Activated CD4-positive, alpha-beta T cell treated with anti-CD3 and anti-CD28 coated beads for 36 hours (primary cell): ENCODE measurements around the gene NFIC. TPM values are rescaled to one million over a fixed set of nuclear protein-coding genes. Genes with fewer than 3 reads are reported as not detected.

Experiments used
- total RNA-seq, 2 experiments: library from RNA; stranded (reverse); gene quantifications; one replicate each; pipeline ENCODE4 v1.2.3, GENCODE V29; 2021

The NFIC gene
- total RNA-seq, 2 experiments from 2014 or later, result 20.5 to 22.6 TPM

Other genes with a start within 250 kb of the NFIC start
- gene GNA15, start 230.6 kb upstream of the NFIC start, total RNA-seq, result 10 to 100 TPM; 64.9 to 70.9 TPM
- gene S1PR4, start 187.8 kb upstream of the NFIC start, total RNA-seq, result 10 to 100 TPM; 29.0 to 32.2 TPM
- 10 to 100 TPM; 55.6 to 58.2 TPM for gene NCLN, start 180.7 kb upstream of the NFIC start, total RNA-seq
- under 1 TPM; 0.18 to 0.21 TPM for gene CELF5, start 141.9 kb upstream of the NFIC start, total RNA-seq
- under 1 TPM in 1 of 2 experiments, not detected in 1; 0.49 TPM for gene SMIM24, start 113.9 kb downstream of the NFIC start, total RNA-seq
- gene SMIM44, start 116.9 kb downstream of the NFIC start, total RNA-seq, result not detected
- 10 to 100 TPM in 1 of 2 experiments, 1 to 10 TPM in 1; 9.6 to 15.4 TPM for gene DOHH, start 134.1 kb downstream of the NFIC start, total RNA-seq
- 10 to 100 TPM; 40.8 to 50.7 TPM for gene FZR1, start 139.7 kb downstream of the NFIC start, total RNA-seq
- gene TEKTIP1, start 172.6 kb downstream of the NFIC start, total RNA-seq, result 1 to 10 TPM; 1.4 to 2.5 TPM
- 10 to 100 TPM; 44.7 to 46.7 TPM for gene MFSD12, start 191.0 kb downstream of the NFIC start, total RNA-seq
- 10 to 100 TPM; 59.5 to 62.5 TPM for gene HMG20B, start 206.4 kb downstream of the NFIC start, total RNA-seq
- under 1 TPM; 0.48 to 0.51 TPM for gene GIPC3, start 218.9 kb downstream of the NFIC start, total RNA-seq
- under 1 TPM; 0.64 to 0.72 TPM for gene TBXA2R, start 240.3 kb downstream of the NFIC start, total RNA-seq